ENCODE measurements around the gene WNT9A. TPM values are rescaled to one million over a fixed set of nuclear protein-coding genes. Genes with fewer than 3 reads are reported as not detected.

Gene WNT9A
- total RNA-seq, 2 experiments from 2014 or later = not detected

- H3K27me3 Mint-ChIP-seq (ENCODE audit: low read depth) = no peaks in the 10 kb centered on the region
- ATAC-seq (no peak), DNase-seq (no peak)
- peaks cover 5% of the 10 kb centered on the region for H3K4me1 Mint-ChIP-seq (ENCODE audit: low read depth)
- CTCF ChIA-PET = no interaction called here
- H3K27ac Mint-ChIP-seq = no peak overlapping the region
- no peaks in the 10 kb centered on the region for H3K9me3 Mint-ChIP-seq (ENCODE audit: insufficient read depth)
- H3K36me3 Mint-ChIP-seq (ENCODE audit: low read depth) = no peaks in the 10 kb centered on the region
- POLR2A ChIA-PET = no interaction called here
- H3K4me3 Mint-ChIP-seq = no peak overlapping the region
Measured at GRCh38 chr1:227900571-227901051, 47.1 kb downstream of the WNT9A start.

GRCh38 chr1:227899820-227900449, 47.8 kb downstream of the WNT9A start:
- ChIA-PET CTCF (no interaction called here), POLR2A (no interaction called here)
- H3K27ac Mint-ChIP-seq = no peak overlapping the region
- H3K4me3 Mint-ChIP-seq = no peak overlapping the region
- ATAC-seq = no peak
- no peaks in the 10 kb centered on the region for H3K27me3 Mint-ChIP-seq (ENCODE audit: low read depth)
- DNase-seq = no peak
- H3K36me3 Mint-ChIP-seq (ENCODE audit: low read depth) = no peaks in the 10 kb centered on the region
- H3K9me3 Mint-ChIP-seq (ENCODE audit: insufficient read depth) = no peaks in the 10 kb centered on the region
- H3K4me1 Mint-ChIP-seq (ENCODE audit: low read depth) = peaks cover 5% of the 10 kb centered on the region

GRCh38 chr1:227899141-227899819, 48.5 kb downstream of the WNT9A start:
- CTCF ChIA-PET = no interaction called here
- no peaks in the 10 kb centered on the region for H3K36me3 Mint-ChIP-seq (ENCODE audit: low read depth)
- ATAC-seq (no peak), DNase-seq (no peak)
- H3K27ac Mint-ChIP-seq = no peak overlapping the region
- POLR2A ChIA-PET = no interaction called here
- no peaks in the 10 kb centered on the region for H3K27me3 Mint-ChIP-seq (ENCODE audit: low read depth)
- no peak overlapping the region for H3K4me3 Mint-ChIP-seq
- no peaks in the 10 kb centered on the region for H3K9me3 Mint-ChIP-seq (ENCODE audit: insufficient read depth)
- peaks cover 5% of the 10 kb centered on the region for H3K4me1 Mint-ChIP-seq (ENCODE audit: low read depth)

- ChIA-PET CTCF (no interaction called here), POLR2A (no interaction called here)
- Mint-ChIP-seq H3K27ac (no peak overlapping the region), H3K9me3 (ENCODE audit: insufficient read depth) (no peaks in the 10 kb centered on the region), H3K27me3 (ENCODE audit: low read depth) (no peaks in the 10 kb centered on the region), H3K36me3 (ENCODE audit: low read depth) (no peaks in the 10 kb centered on the region), H3K4me3 (no peak overlapping the region), H3K4me1 (ENCODE audit: low read depth) (peaks cover 5% of the 10 kb centered on the region)
- ATAC-seq (no peak), DNase-seq (no peak)
Measured at GRCh38 chr1:227898502-227899140, 49.1 kb downstream of the WNT9A start.

- Mint-ChIP-seq H3K9me3 (ENCODE audit: insufficient read depth) (no peaks in the 10 kb centered on the region), H3K36me3 (ENCODE audit: low read depth) (no peaks in the 10 kb centered on the region), H3K4me3 (no peak overlapping the region), H3K4me1 (ENCODE audit: low read depth) (peaks cover 5% of the 10 kb centered on the region), H3K27me3 (ENCODE audit: low read depth) (no peaks in the 10 kb centered on the region), H3K27ac (no peak overlapping the region)
- no peak for ATAC-seq
- DNase-seq = no peak
- CTCF ChIA-PET = no interaction called here
- POLR2A ChIA-PET = no interaction called here
Measured at GRCh38 chr1:227897704-227898438, 49.9 kb downstream of the WNT9A start.

GRCh38 chr1:227896710-227897655, 50.7 kb downstream of the WNT9A start:
- Mint-ChIP-seq H3K27ac (no peak overlapping the region), H3K4me3 (no peak overlapping the region), H3K27me3 (ENCODE audit: low read depth) (no peaks in the 10 kb centered on the region), H3K9me3 (ENCODE audit: insufficient read depth) (no peaks in the 10 kb centered on the region), H3K4me1 (ENCODE audit: low read depth) (peaks cover 5% of the 10 kb centered on the region), H3K36me3 (ENCODE audit: low read depth) (no peaks in the 10 kb centered on the region)
- ATAC-seq (no peak), DNase-seq (no peak)
- POLR2A ChIA-PET = no interaction called here
- CTCF ChIA-PET = no interaction called here

- H3K27ac Mint-ChIP-seq = no peak overlapping the region
- DNase-seq (no peak), ATAC-seq (no peak)
- H3K9me3 Mint-ChIP-seq (ENCODE audit: insufficient read depth) = no peaks in the 10 kb centered on the region
- no peaks in the 10 kb centered on the region for H3K27me3 Mint-ChIP-seq (ENCODE audit: low read depth)
- POLR2A ChIA-PET = no interaction called here
- peaks cover 5% of the 10 kb centered on the region for H3K4me1 Mint-ChIP-seq (ENCODE audit: low read depth)
- CTCF ChIA-PET = no interaction called here
- no peak overlapping the region for H3K4me3 Mint-ChIP-seq
- H3K36me3 Mint-ChIP-seq (ENCODE audit: low read depth) = no peaks in the 10 kb centered on the region
Measured at GRCh38 chr1:227895828-227896685, 51.7 kb downstream of the WNT9A start.

GRCh38 chr1:227894831-227895451, 52.8 kb downstream of the WNT9A start:
- peaks cover 5% of the 10 kb centered on the region for H3K4me1 Mint-ChIP-seq (ENCODE audit: low read depth)
- H3K27me3 Mint-ChIP-seq (ENCODE audit: low read depth) = no peaks in the 10 kb centered on the region
- no peak overlapping the region for H3K4me3 Mint-ChIP-seq
- no peaks in the 10 kb centered on the region for H3K9me3 Mint-ChIP-seq (ENCODE audit: insufficient read depth)
- peak overlapping the region; percentile 39 for H3K27ac Mint-ChIP-seq
- ATAC-seq = no peak
- POLR2A ChIA-PET = no interaction called here
- no peaks in the 10 kb centered on the region for H3K36me3 Mint-ChIP-seq (ENCODE audit: low read depth)
- DNase-seq = no peak
- CTCF ChIA-PET = no interaction called here

GRCh38 chr1:227893949-227894721, 53.6 kb downstream of the WNT9A start:
- Mint-ChIP-seq H3K36me3 (ENCODE audit: low read depth) (no peaks in the 10 kb centered on the region), H3K4me1 (ENCODE audit: low read depth) (peaks cover 5% of the 10 kb centered on the region), H3K27ac (no peak overlapping the region), H3K27me3 (ENCODE audit: low read depth) (no peaks in the 10 kb centered on the region), H3K9me3 (ENCODE audit: insufficient read depth) (no peaks in the 10 kb centered on the region), H3K4me3 (no peak overlapping the region)
- DNase-seq (no peak), ATAC-seq (no peak)
- ChIA-PET CTCF (no interaction called here), POLR2A (no interaction called here)

GRCh38 chr1:227893300-227893948, 54.3 kb downstream of the WNT9A start:
- H3K4me1 Mint-ChIP-seq (ENCODE audit: low read depth) = peaks cover 4% of the 10 kb centered on the region
- H3K27ac Mint-ChIP-seq = no peak overlapping the region
- DNase-seq (peak; percentile 13), ATAC-seq (no peak)
- ChIA-PET POLR2A (no interaction called here), CTCF (no interaction called here)
- H3K27me3 Mint-ChIP-seq (ENCODE audit: low read depth) = no peaks in the 10 kb centered on the region
- H3K9me3 Mint-ChIP-seq (ENCODE audit: insufficient read depth) = no peaks in the 10 kb centered on the region
- H3K4me3 Mint-ChIP-seq = no peak overlapping the region
- H3K36me3 Mint-ChIP-seq (ENCODE audit: low read depth) = no peaks in the 10 kb centered on the region
